ENCODE results near the gene TMEM179. TPM values are rescaled to one million over a fixed set of nuclear protein-coding genes. Genes with fewer than 3 reads are reported as not detected.

Gene TMEM179
- polyA plus RNA-seq, 1 donor: 0.86 TPM

- no peak for DNase-seq
Measured at GRCh38 chr14:104554088-104554607, 50.4 kb downstream of the TMEM179 start.

- DNase-seq: no peak
Measured at GRCh38 chr14:104553166-104554087, 51.1 kb downstream of the TMEM179 start.

GRCh38 chr14:104552738-104553125 is 51.8 kb downstream of the TMEM179 start:
- no peak for DNase-seq

GRCh38 chr14:104551851-104552737 is 52.5 kb downstream of the TMEM179 start:
- DNase-seq: no peak

- DNase-seq: no peak
Measured at GRCh38 chr14:104550861-104551728, 53.5 kb downstream of the TMEM179 start.

GRCh38 chr14:104550340-104550860 is 54.2 kb downstream of the TMEM179 start:
- no peak for DNase-seq

GRCh38 chr14:104549536-104550339 is 54.8 kb downstream of the TMEM179 start:
- DNase-seq: no peak

GRCh38 chr14:104548802-104549535 is 55.6 kb downstream of the TMEM179 start:
- DNase-seq: no peak

- no peak for DNase-seq
Measured at GRCh38 chr14:104547998-104548700, 56.4 kb downstream of the TMEM179 start.

GRCh38 chr14:104547310-104547997 is 57.1 kb downstream of the TMEM179 start:
- no peak for DNase-seq

GRCh38 chr14:104546591-104547309 is 57.8 kb downstream of the TMEM179 start:
- no peak for DNase-seq

- no peak for DNase-seq
Measured at GRCh38 chr14:104545942-104546501, 58.5 kb downstream of the TMEM179 start.

GRCh38 chr14:104545151-104545941 is 59.2 kb downstream of the TMEM179 start:
- no peak for DNase-seq

GRCh38 chr14:104544362-104544961 is 60.1 kb downstream of the TMEM179 start:
- DNase-seq: no peak

GRCh38 chr14:104542871-104543830 is 61.4 kb downstream of the TMEM179 start:
- no peak for DNase-seq
